Suppressor macrophage treated with lipopolysaccharide for 4 hours (primary cell): ENCODE data around the gene LRP1-AS.

ENCODE experiments used
- DNase-seq: peaks from one replicate; pipeline ENCODE4 v3.0.0-alpha.2; 2020

LRP1-AS gene

GRCh38 chr12:57158665-57159064 lies 11.2 kb upstream of the LRP1-AS start:
- no peak for DNase-seq

DNA sequence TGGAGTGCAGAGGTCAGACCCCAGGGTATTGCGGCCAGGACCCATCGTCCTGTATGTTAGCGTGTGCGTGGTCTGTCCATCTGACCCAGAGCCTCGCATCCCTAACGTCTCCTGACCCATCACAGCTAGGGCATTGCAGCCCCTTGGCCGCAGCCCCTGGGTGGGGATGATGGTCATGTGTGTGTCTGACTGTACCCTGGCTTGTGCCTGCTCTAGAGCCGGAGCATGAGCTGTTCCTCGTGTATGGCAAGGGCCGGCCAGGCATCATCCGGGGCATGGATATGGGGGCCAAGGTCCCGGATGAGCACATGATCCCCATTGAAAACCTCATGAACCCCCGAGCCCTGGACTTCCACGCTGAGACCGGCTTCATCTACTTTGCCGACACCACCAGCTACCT lies 10.8 kb upstream of the LRP1-AS start:
- no peak for DNase-seq

DNA sequence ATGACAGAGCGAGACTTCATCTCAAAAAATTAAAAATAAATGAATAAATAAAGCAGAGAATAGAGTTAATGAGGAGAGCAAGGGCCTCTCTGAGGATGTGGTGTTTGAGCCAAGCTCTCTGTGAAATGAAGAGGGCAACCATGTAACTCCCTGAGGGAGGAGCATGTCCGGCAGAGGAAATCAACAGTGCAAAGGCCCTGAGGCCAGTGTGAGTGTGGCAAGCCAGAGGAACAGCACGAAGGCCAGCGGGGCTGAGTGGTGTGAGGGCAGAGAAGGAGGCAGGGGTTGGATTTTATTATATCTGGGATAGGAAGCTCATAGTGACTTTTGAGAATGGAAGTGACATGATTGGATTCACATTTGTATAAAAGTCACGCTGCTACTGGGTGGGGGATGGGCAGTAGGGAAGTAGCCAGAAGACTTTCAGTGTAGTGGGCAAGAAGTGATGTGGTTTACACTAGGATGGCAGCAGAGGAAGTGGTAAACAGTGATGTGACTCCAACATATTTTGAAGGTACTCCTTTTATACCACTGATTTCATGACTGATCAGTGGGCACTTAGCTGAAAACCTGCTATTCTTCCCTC lies 10.3 kb upstream of the LRP1-AS start:
- DNase-seq, result peak; percentile 80

- no peak for DNase-seq
These were observed 9.4 kb upstream of the LRP1-AS start for GRCh38 chr12:57156701-57157403.

DNA sequence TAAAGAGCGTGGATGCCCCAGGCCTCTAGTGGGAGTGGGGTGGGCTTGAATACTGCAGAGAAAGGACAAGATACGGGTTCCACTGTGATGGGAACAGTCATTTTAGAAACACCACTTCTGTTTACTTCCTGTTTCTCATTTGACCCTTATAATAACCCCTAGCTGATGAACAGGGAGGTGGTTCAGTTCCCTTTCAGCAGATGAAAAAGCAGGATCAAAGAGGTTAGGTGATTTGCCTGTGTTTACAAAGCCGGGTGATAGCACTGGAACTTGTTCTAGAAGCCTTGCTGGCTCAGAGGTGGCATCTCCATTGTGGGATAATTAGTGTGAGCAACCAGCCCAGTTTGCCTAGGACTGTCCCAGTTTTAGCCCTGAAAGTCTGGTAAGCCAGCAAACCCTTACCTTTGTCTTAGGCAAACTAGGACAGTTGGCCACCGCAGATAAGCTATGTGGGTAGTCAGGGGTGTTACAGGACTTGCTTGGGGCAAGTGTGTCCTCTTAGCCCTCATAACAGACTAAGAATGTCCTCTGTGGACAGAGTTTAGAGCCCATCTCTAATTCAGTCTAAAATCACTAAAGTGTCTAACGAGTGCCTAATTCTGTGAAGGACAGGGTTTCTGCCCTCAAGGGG lies 7.5 kb upstream of the LRP1-AS start:
- DNase-seq, result no peak

GRCh38 chr12:57154076-57154475 lies 6.7 kb upstream of the LRP1-AS start:
- DNase-seq, result no peak

- DNase-seq, result no peak
These were observed 6.1 kb upstream of the LRP1-AS start for GRCh38 chr12:57153415-57153997.

- peak; percentile 78 for DNase-seq
These were observed 5.2 kb upstream of the LRP1-AS start for GRCh38 chr12:57152639-57153038.

DNA sequence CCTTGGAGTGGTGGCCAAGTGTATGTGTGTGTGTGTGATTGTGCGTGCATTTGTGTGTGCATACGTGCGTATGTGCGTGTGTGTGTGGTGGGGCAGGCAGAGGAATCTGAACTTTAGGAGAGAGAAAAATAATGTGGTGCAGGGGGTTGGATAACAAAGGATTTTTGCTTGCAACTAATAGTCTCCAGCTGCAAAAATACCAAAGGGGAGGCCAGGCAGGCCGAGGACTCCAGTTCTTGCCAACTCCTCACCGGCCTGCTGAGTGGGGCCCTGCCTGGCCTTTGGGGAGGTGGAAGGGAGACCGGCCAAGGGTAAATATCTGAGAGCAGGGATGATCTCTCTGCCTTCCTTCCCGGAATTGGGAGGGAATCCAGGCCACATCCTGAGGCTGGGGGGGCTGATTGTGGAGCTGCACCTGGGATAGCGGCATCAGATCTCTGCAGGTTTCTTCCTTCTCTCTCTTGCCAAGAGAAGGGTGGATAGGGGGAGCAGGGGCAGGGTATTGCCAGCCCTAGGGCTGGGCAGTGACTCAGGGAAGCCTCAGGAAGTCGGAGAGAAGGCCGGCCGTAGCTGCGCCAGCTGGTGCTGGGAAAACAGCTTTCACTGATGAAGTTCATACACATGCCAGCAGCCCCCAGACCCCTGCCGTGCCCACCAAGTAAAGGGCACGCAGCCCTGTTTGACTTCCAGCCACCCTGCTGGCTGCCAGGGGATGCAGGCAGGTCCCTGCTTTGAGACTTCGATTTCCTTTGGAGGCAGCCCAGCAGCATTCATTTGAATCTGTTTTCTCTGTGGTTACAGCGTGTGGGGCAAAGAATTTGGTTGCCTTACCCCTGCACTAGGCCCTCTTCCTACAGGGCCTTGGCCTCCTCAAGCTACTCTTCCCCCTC lies 4.6 kb upstream of the LRP1-AS start:
- no peak for DNase-seq

DNA sequence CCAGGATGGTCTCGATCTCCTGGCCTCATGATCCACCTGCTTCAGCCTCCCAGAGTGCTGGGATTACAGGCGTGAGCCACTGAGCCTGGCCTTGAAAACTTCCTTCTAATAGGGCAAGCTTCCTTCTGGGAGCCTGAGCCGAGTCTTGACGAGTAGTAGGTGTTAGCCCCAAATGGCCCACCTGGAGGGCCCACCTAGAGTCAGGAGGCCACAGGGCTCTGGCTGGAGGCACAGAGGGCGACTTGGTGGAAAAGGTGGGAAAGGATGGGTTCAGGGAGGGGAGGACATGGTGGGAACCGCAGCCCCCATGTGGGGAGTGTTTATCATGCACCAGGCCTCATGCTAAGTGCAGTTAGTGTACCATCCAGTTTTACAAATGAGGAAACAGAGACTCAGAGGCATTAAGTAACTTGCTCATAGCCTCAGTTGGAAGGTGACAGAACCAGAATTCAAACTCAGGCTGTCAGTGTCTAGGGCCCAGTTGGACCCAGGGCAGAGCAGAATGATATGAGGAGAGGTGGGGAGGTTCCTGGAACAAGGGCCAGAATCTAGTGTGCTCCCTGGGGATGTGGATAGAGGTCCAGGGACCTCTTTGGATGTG lies 3.1 kb upstream of the LRP1-AS start:
- DNase-seq, result no peak

- DNase-seq, result no peak
These were observed 2.0 kb upstream of the LRP1-AS start for GRCh38 chr12:57149245-57149900.

DNA sequence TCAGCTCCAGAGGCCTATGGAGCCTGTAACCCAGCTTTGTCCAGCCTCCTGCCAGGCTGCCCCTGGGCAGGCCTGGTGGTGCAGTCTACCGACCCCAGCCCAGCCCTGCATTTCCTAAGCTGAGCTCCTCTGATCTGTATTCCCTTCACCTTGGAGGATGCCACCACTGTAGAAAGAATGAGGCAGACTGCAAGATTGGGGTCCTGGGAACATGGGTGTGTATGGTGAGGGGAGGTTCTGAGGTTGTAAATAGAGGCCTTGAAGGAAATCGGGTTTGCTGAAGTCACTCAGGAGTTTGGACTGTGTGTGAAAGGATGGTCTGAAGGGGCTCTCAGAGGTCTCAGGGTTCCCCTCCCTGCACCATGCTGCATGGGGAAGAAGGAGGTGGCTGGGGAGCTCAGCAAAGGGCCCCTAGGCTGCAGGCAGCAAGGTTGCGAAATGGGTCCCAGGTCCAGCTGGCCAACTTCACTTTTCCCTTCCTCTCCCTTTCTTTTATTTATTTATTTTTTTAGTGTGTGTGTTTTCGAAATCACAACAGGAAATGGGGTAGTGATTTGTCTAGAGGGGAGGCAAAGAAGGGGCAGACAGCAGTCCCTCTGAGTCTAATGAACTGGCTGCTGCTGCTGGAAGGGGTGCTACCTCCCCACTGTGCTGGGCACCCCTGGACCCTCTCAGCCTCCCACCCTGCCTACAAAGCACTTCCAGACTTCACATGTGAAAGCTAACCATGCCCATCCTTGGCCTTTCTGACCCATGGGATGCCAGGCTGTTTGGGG lies 1.2 kb upstream of the LRP1-AS start:
- DNase-seq, result peak; percentile 71

DNA sequence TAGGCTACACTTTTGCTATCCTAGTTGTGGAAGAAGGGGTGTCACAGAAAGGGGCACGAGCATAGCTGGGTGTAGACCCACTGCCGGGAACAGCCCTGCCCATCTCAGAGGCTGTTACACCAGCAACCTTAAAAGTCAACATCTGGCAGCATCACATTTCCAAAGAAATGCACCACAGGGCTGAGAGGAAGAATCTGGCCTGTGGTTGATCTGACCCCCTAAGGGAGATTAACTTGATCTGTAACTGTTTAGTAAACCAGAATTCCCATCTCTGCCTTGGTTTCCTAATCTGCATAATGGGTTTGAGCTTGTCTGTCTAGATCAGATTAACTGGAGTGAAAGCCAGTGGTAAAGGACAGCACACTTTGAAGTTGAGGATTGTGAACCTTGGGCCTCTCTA lies 1.3 kb downstream of the LRP1-AS start:
- no peak for DNase-seq

GRCh38 chr12:57145460-57146059 lies 1.9 kb downstream of the LRP1-AS start:
- DNase-seq, result no peak

DNA sequence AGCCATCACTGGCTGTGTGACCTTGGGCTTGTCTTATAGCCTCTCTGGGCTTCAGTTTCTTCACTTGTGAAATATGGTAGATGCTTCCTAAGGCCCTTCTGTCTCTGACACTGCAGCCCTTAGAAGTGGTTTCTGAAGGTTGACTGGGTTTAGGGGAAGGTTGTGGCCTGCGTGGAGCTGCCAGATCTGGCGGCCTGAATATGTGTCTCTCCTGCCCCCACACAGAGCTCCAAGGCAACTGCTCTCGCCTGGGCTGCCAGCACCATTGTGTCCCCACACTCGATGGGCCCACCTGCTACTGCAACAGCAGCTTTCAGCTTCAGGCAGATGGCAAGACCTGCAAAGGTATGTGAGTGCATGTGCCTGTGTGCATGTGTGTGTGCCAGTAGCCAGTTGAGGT lies 4.0 kb downstream of the LRP1-AS start:
- no peak for DNase-seq

GRCh38 chr12:57142727-57143126 lies 4.7 kb downstream of the LRP1-AS start:
- DNase-seq, result no peak

DNA sequence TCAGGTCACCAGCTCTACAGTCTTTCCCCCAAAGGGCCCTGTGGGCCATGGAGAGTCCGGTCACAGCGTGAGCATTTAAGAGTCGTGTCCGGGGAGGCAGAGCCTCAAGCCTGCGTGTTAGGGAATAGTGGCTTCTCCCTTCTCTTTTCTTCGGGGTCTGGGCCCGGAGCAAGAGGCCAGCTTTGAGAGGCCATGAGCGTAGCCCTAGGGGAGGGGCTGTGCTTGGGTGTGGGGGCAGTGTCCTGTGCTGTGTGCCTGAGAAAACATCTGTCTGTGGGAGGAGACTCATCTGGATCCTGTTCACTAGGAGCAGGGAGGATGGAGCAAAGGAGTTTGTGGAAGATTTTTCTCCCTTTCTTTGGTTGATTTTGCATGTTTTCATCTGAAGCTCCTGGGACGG lies 5.3 kb downstream of the LRP1-AS start:
- DNase-seq, result no peak

DNA sequence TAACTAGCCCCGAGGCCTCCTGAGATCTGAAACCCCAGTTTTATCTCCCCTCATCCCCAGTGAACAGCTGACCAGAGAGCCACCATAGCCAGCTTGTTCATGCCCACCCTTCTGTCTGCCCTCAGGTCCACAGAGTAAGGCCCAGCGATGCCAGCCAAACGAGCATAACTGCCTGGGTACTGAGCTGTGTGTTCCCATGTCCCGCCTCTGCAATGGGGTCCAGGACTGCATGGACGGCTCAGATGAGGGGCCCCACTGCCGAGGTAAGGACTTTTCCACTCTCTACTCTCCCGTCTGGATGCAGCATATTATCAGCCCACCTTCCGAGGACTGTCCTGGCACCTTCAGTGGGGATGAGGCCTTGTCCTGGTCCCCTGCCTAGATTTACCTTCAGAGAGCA lies 6.2 kb downstream of the LRP1-AS start:
- DNase-seq, result no peak

DNA sequence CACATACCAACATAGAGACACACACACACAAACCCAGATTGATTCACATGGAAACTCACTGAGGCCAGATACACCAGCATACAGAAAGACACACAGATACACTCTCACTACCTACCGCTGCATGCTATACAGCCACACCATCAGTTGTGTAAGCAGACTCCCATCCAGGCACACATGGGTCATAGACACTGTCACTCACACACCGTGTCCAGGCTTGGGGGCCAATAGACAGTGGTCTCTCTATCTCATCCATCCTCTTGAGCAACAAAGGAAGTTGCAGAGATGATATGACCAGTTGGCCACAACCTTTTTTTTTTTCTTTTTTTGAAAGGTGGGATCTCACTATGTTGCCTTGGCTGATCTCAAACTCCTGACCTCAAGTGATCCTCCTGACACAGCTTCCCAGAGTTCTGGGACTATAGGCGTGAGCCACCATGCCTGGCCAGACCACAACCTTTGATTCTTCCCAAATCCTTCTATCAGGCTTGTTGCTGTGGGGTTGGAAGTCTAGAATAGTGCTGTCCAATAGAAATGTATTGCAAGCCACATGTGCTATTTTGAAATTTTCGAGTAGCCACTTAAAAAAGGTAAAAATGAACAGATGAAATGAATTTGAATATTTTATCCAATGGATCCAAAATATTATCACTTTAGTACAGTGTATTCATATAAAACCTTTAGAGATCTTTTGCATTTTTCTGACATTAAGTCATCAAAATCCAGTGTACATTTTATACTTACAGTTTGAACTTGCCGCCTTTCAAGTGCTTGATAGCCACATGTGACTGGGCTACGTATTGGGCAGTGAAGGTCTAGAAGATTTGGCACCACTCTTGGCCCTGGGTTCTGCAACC lies 7.4 kb downstream of the LRP1-AS start:
- no peak for DNase-seq
